ENCODE measurements around the gene ABI2.

DNA sequence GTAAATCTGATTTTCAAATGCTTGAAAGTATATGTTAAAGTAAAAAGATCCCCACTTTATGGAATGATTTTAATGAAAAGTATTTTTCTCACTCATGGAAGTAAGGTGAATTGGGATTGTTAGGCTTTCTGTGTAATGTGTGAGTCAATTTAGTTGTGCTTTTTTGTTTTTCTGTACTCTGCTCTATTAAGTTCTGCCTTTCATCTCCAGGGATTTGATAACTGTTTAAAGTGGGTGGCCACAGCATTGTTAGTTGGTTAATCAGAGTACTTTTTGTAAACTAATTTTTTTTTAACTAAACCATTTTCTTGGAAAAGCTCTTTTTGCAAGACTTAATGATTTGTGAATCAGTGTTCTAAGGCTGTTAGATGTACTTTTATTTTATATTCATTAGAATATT, 76.8 kb downstream of the ABI2 start:
- TF ChIP-seq, protein P1, sequence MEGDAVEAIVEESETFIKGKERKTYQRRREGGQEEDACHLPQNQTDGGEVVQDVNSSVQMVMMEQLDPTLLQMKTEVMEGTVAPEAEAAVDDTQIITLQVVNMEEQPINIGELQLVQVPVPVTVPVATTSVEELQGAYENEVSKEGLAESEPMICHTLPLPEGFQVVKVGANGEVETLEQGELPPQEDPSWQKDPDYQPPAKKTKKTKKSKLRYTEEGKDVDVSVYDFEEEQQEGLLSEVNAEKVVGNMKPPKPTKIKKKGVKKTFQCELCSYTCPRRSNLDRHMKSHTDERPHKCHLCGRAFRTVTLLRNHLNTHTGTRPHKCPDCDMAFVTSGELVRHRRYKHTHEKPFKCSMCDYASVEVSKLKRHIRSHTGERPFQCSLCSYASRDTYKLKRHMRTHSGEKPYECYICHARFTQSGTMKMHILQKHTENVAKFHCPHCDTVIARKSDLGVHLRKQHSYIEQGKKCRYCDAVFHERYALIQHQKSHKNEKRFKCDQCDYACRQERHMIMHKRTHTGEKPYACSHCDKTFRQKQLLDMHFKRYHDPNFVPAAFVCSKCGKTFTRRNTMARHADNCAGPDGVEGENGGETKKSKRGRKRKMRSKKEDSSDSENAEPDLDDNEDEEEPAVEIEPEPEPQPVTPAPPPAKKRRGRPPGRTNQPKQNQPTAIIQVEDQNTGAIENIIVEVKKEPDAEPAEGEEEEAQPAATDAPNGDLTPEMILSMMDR (IDR thresholded peaks at IDR 0.05): no peak
- TF ChIP-seq POLR2A (IDR thresholded peaks at IDR 0.05): no peak
